Measurements from ENCODE around the gene WFIKKN2. TPM values are rescaled to one million over a fixed set of nuclear protein-coding genes. Genes with fewer than 3 reads are reported as not detected.

WFIKKN2 gene
- total and polyA plus RNA-seq, 2 of the 8 experiments (the other 6 are each of a cell fraction or from before 2014, with no cell fraction given) = 0.07 to 0.30 TPM

- TF ChIP-seq SUZ12 (IDR thresholded peaks at IDR 0.05; ENCODE audit: low read length) (no peak), SIN3A (conservative IDR thresholded peaks at IDR 0.05 in 1 of 2, IDR thresholded peaks at IDR 0.05 in 1 of 2; ENCODE audit: low read depth in 1 of 2, low read length in 2 of 2) (no peak), YY1 (IDR thresholded peaks at IDR 0.05; ENCODE audit: low read depth, low read length) (no peak), SIX5 (IDR thresholded peaks at IDR 0.05; ENCODE audit: low read depth, low read length) (no peak), CTCF (IDR thresholded peaks at IDR 0.05; ENCODE audit: control extremely low read depth in 1 of 3, insufficient read depth in 1 of 3, low read depth in 1 of 3, low read length in 3 of 3) (no peak), BCL11A (IDR thresholded peaks at IDR 0.05; ENCODE audit: low read depth in 2 of 2, low read length in 2 of 2) (no peak), ASH2L (IDR thresholded peaks at IDR 0.05; ENCODE audit: low read length) (no peak)
Measured at GRCh38 chr17:50883850-50884438, 48.6 kb downstream of the WFIKKN2 start (continued).

Data from H1 (cell line).